ENCODE data around the gene OR51B6.
"Not testable (repeated sequence)": the region's sequence is repeated elsewhere in the genome, so short reads cannot be mapped to it uniquely, and the experiment has no call there.

The OR51B6 gene

GRCh38 chr11:5366365-5366764 is 15.1 kb downstream of the OR51B6 start:
- not testable (repeated sequence) for DNase-seq (ENCODE audit: low spot score)

GRCh38 chr11:5366856-5367255 is 15.5 kb downstream of the OR51B6 start:
- DNase-seq (ENCODE audit: low spot score), result no peak

- DNase-seq (ENCODE audit: low spot score), result no peak
Observed at GRCh38 chr11:5367448-5368074, 16.3 kb downstream of the OR51B6 start.

GRCh38 chr11:5368502-5369043 is 17.3 kb downstream of the OR51B6 start:
- DNase-seq (ENCODE audit: low spot score), result no peak

- no peak for DNase-seq (ENCODE audit: low spot score)
Observed at GRCh38 chr11:5369789-5370188, 18.5 kb downstream of the OR51B6 start.

- peak; percentile 39 for DNase-seq (ENCODE audit: low spot score)
Observed at GRCh38 chr11:5380740-5381342, 29.5 kb downstream of the OR51B6 start.

- DNase-seq (ENCODE audit: low spot score), result no peak
Observed at GRCh38 chr11:5383576-5383975, 32.3 kb downstream of the OR51B6 start, which contains the start of gene OR51M1. OR51M1 (plus strand) TSS chr11:5383812; CDS start chr11:5389399, 5,587 bp downstream.

- DNase-seq (ENCODE audit: low spot score), result no peak
Observed at GRCh38 chr11:5384335-5384734, 33.0 kb downstream of the OR51B6 start.

- no peak for DNase-seq (ENCODE audit: low spot score)
Observed at GRCh38 chr11:5390210-5390609, 38.9 kb downstream of the OR51B6 start.

GRCh38 chr11:5394091-5394490 is 42.8 kb downstream of the OR51B6 start:
- no peak for DNase-seq (ENCODE audit: low spot score)

GRCh38 chr11:5398936-5399335 is 47.6 kb downstream of the OR51B6 start:
- DNase-seq (ENCODE audit: low spot score), result no peak

All from kidney capillary endothelial cell (primary cell).